GM21528 (cell line): ENCODE data around the gene SMIM7.
A peak's percentile ranks its signal among the peaks of the same experiment; 100 is the strongest.
"Not testable (repeated sequence)": the region's sequence is repeated elsewhere in the genome, so short reads cannot be mapped to it uniquely, and the experiment has no call there.

Experiments used
- ATAC-seq: cut with Tn5 transposase; IDR thresholded peaks from one replicate; pipeline ENCODE4 v1.9.1; 2021; ENCODE audit warnings: mild to moderate bottlenecking, moderate library complexity; ENCODE audit not compliant: unreplicated experiment, low FRiP score

The SMIM7 gene

DNA sequence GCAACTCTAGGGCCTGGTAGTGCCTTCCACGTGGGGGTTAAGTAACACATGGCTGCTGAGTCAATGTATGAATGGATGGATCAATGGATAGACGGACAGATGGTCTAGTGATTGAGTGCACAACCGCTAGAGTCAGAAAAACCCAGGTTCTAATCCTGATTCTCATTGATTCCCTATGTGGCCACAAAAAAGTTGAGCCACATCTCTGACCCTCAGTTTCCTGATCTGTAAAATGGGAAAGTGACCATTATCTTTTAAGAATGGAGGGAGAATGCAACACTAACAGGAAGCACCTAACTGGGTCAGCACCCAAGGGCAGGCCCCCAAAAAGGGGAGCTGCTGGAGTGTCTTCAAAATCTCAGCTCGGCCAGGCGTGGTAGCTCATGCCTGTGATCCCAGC, 2.6 kb downstream of the SMIM7 start:
- ATAC-seq = no peak

DNA sequence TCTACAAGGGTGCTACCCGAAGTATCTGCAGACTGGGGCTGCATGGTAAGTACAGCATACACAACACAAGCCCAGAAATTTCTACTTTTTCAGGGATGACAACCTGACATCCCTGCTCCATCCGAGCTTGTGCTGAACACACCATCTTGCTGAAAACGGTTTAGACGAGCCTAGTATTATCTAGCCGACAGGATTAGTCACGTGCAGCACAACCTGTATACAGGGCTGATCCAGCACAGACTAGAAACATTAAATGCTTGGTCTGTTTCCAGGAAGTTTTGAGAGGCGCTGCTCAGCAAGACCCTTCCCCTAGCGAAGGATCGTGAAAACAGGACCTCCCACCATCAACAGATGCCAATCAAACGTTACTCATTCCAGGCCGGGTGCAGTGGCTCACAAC, 4.2 kb downstream of the SMIM7 start:
- no peak for ATAC-seq

- no peak for ATAC-seq
These were observed 5.3 kb downstream of the SMIM7 start for GRCh38 chr19:16654627-16655026.

DNA sequence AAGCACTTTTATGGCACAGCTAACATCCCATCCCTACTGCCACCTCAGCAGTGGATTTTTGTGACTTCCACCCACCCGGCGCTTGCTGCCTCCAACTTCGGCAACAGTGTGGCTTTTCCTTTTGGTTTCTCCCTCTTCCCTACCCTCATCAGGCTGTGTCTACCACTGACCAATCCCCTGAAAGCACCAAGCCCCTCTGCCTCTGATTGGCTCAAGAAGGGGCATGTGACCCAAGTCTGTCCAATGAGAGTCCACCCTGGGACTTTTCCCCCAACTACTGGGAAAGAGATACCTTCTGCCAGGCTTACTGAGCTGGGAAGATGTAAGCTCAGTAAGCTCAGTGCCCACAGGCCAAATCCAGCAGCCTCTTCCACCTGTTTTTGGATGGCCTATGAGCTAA, 5.8 kb downstream of the SMIM7 start:
- ATAC-seq = no peak

GRCh38 chr19:16652854-16653253, 7.1 kb downstream of the SMIM7 start:
- ATAC-seq = no peak

GRCh38 chr19:16651421-16652188, 8.3 kb downstream of the SMIM7 start:
- ATAC-seq = not testable (repeated sequence)

- ATAC-seq = no peak
These were observed 9.1 kb downstream of the SMIM7 start for GRCh38 chr19:16650821-16651220.

GRCh38 chr19:16649734-16650133, 10.2 kb downstream of the SMIM7 start:
- ATAC-seq = no peak

DNA sequence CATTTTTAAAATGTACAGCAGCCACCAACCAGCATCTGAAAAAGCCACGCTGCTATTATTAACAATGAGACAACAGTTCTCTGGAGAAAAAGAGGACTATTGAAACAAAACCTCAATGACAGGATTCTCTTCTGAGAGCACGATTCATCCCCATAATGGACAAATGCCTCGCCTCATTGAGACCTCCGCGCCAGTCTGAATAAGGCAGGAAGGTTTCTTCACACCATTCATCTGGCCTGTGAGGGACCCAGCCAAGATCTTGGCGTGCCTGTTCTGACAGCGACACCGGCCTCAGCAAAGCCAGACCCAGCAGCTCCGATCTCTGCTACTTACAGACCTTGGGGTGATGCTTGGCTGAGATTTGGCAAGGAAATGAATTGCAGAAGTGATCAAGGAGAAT, 14.8 kb downstream of the SMIM7 start:
- ATAC-seq = no peak

GRCh38 chr19:16641695-16642094, 18.2 kb downstream of the SMIM7 start:
- ATAC-seq = no peak

GRCh38 chr19:16640951-16641350, 19.0 kb downstream of the SMIM7 start:
- no peak for ATAC-seq

GRCh38 chr19:16638666-16639065, 21.3 kb downstream of the SMIM7 start:
- no peak for ATAC-seq

DNA sequence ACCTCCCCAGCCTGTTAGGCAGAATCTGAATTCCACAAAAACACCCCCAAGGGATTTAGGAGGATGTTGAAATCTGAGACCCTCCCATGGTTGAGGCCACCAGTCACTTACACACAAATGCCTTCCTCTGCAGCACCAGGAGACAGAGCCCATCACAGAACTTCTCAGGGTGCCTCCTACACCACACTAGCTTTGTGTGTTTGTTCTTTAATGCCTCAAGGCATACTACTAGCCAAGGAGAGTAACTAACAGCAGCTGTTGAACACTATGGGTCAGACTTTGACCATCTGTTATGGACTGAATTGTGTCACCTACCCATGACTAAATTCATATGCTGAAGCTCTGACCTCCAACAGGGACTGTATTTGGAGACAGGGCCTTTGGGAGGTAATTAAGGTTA, 22.4 kb downstream of the SMIM7 start:
- no peak for ATAC-seq

DNA sequence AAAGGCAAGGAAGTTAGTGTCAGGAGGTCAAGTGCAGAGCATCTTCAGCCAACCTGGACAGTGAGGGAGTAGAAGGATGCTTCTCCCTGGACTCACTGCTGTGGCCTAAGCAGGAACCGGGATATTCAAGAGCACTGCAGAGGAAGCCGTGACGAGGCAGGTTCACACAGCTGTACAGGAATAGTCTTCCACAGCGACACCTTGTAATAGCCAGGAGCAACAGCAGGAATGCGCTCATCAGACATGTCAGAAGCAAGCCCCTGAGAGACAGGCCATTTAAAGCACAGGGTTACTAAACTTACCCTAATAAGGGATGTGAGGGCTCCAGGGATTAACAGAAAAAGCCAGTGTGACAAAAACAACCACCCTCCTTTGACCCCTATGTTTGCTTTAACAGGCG, 28.5 kb downstream of the SMIM7 start:
- ATAC-seq = no peak

- ATAC-seq = no peak
These were observed 30.8 kb downstream of the SMIM7 start for GRCh38 chr19:16628984-16629691.

DNA sequence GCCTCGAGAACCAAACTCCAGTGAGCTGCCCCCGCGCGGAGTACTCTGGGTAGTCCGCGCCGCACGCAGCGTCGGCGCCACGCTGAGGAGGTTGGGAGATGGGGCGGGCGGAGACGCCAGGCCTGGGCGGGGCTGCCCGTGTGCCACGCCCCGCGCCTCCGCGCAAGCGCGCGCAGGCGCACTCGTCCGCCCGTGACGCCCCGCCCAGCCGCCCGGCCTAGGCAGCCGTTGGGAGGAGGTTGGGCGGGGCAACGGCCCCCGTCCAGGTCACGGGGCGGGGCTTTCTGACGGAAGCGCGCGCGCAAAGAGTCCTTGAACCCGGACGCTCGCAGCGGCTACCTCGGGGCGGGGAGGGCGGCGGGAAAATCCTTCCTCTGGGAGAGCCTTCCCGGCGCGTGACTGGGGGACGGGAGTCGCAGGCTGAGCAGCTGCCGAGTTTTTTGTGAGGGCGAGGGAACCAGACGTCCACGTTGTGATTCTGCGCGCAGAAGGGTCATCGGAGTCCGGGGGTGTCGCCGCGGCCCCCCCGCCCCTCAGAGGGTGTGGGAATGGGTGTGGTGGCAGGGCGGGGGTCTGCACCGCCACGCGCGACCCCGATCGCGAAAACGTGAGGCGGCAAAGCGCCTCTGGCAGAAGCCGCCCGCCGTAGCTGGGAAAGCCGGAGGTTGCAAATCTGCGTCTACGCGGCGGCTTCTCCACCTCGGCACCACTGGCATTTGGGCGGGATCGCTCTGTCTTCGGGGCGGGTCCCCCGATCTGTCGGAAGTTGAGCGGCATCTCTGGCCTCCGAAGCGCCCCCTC, 31.6 kb downstream of the SMIM7 start, which contains the start of gene MED26:
TSS of gene MED26 (minus strand) at position 22 of the 801 bp plus-strand sequence. CDS start 261 bp downstream, outside the sequence.
- ATAC-seq = peak; percentile 77

- no peak for ATAC-seq
These were observed 32.1 kb downstream of the SMIM7 start for GRCh38 chr19:16627928-16628182.

DNA sequence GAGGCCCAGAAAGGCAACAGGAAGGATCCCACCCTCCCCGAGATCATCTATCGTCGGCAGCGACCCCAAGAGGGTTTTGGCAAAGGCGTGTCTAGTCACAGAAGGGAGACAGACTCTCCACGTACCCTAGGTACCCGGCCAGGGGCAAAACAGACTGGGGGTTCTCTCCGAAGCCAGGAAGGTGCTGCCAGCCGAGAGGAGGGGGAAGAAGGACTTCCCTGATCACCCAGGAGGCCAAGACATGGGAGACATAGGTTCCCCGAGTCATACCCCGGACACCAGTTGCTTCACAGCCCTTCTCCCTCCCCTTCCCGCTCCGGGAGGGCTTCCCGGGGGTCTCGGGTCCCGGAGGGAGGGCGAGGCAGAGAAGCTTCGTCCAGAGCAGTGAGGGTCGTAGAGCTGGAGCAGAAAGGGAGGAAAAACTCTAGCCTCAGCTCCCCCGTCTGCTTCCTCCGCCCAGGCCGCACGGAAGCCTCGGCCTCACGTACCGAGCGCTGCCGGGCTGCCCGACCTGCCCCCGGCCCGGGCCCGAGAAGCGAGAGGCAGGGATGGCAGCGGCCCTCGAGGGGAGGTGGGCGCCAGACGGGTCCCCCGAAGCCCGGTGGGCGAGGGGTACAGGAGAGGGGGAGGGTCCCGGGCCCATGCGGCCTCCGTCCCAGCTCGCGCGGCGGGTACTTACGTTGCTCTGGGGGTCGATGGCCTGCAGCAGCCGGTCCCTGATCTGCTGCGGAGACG, 32.6 kb downstream of the SMIM7 start:
- ATAC-seq = peak; percentile 15

- no peak for ATAC-seq
These were observed 33.1 kb downstream of the SMIM7 start for GRCh38 chr19:16626796-16627192.

- no peak for ATAC-seq
These were observed 34.6 kb downstream of the SMIM7 start for GRCh38 chr19:16625163-16625958.
